Brain microvascular endothelial cell (primary cell): ENCODE measurements around the gene PNPLA7.

Source experiments
- DNase-seq: peaks from one replicate; pipeline ENCODE4 v3.0.0-alpha.2; 2020
- H3K27ac ChIP-seq: fragments of 250-450 bp; sonication (Bioruptor Pico); 2 replicates; pipeline ENCODE4 v1.5.1; 2020; ENCODE audit warnings: mild to moderate bottlenecking, moderate library complexity
- H3K27me3 ChIP-seq: fragments of 250-450 bp; sonication (Bioruptor Pico); replicated peaks from 2 replicates; pipeline ENCODE4 v1.5.1; 2020; ENCODE audit warnings: mild to moderate bottlenecking
- H3K36me3 ChIP-seq: fragments of 250-450 bp; sonication (Bioruptor Pico); replicated peaks from 2 replicates; pipeline ENCODE4 v1.5.1; 2020; ENCODE audit warnings: mild to moderate bottlenecking
- H3K4me3 ChIP-seq: 2 replicates; pipeline ENCODE4 v1.5.1; 2011; ENCODE audit warnings: low read depth, mild to moderate bottlenecking, control low read depth, low read length, moderate library complexity
- in situ Hi-C: cut with HindIII; loops from 2 replicates; pipeline ENCODE4 v1.10.0; 2017; ENCODE audit warnings: low sequenced_read_pairs, low pct_ligation_motif_present
- TF ChIP-seq, protein P1 (sequence below): IDR thresholded peaks from 2 replicates; pipeline ENCODE4 v1.5.1; 2011; ENCODE audit warnings: low read depth, mild to moderate bottlenecking, moderate library complexity, low read length, control low read depth, inconsistent platforms; ENCODE audit errors: missing control alignments

The PNPLA7 gene

DNA sequence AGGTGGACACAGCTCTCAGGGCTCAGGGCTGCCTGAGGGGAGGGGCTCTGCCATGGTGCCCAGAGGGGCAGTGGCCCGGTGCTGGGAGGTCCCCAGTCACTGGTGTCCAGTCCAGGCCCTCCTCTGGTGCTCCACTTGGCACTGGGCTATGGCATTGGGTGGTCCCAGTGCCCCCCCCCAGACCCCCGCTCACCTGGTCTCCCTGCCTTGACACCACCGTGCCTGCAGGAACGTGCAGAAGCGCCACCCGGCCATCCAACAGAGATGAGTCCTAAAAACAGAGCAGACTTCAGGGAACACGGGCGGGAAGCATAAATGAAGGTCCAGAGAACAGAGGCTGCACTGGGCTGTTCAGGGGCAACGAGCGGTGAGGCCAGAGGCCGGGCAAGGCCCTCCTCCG, 48.7 kb downstream of the PNPLA7 start:
- no peak overlapping the region for H3K4me3 ChIP-seq
- DNase-seq = no peak
- TF ChIP-seq, protein P1, sequence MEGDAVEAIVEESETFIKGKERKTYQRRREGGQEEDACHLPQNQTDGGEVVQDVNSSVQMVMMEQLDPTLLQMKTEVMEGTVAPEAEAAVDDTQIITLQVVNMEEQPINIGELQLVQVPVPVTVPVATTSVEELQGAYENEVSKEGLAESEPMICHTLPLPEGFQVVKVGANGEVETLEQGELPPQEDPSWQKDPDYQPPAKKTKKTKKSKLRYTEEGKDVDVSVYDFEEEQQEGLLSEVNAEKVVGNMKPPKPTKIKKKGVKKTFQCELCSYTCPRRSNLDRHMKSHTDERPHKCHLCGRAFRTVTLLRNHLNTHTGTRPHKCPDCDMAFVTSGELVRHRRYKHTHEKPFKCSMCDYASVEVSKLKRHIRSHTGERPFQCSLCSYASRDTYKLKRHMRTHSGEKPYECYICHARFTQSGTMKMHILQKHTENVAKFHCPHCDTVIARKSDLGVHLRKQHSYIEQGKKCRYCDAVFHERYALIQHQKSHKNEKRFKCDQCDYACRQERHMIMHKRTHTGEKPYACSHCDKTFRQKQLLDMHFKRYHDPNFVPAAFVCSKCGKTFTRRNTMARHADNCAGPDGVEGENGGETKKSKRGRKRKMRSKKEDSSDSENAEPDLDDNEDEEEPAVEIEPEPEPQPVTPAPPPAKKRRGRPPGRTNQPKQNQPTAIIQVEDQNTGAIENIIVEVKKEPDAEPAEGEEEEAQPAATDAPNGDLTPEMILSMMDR = no peak
- H3K27me3 ChIP-seq = no peaks in the 10 kb centered on the region
- H3K27ac ChIP-seq = no peak overlapping the region
- in situ Hi-C loops = no loop called here
- H3K36me3 ChIP-seq = no peaks in the 10 kb centered on the region

DNA sequence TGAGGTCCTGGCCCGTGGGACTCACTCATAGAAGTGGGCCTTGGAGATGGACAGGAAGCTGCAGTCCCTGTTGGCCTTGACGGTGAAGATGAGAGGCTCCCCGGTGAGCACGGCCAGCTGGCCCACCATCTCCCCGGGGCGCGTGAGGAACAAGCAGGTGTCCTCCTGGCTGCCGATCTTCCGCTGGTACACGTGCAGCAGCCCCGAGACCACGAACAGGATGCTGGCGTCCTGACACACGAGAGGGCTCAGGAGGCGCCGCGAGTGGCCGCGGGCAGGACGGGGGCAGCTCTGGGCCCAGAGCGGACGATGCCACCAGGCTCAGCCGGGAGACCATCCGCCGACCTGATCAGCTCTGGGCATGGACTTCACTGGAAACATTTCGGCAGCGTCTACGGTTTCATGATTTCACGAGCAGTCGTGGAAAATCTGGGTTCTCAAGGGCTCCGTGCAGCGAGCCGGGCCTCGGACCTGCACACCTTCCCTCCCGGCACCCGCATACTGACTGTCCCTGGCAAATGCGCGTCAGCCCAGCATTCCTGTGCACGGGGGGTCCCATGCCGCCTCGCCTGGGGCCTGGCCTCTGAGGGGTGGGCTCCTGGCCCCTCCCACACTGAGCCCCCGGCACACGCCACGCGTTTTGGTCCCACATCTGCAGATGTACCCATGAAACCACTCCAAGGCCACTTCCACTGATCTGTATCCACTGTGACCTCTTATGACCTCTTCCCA, 49.4 kb downstream of the PNPLA7 start:
- no peaks in the 10 kb centered on the region for H3K27me3 ChIP-seq
- no peaks in the 10 kb centered on the region for H3K36me3 ChIP-seq
- in situ Hi-C loops = no loop called here
- TF ChIP-seq, protein P1 = no peak
- no peak for DNase-seq
- no peak overlapping the region for H3K27ac ChIP-seq
- no peak overlapping the region for H3K4me3 ChIP-seq

DNA sequence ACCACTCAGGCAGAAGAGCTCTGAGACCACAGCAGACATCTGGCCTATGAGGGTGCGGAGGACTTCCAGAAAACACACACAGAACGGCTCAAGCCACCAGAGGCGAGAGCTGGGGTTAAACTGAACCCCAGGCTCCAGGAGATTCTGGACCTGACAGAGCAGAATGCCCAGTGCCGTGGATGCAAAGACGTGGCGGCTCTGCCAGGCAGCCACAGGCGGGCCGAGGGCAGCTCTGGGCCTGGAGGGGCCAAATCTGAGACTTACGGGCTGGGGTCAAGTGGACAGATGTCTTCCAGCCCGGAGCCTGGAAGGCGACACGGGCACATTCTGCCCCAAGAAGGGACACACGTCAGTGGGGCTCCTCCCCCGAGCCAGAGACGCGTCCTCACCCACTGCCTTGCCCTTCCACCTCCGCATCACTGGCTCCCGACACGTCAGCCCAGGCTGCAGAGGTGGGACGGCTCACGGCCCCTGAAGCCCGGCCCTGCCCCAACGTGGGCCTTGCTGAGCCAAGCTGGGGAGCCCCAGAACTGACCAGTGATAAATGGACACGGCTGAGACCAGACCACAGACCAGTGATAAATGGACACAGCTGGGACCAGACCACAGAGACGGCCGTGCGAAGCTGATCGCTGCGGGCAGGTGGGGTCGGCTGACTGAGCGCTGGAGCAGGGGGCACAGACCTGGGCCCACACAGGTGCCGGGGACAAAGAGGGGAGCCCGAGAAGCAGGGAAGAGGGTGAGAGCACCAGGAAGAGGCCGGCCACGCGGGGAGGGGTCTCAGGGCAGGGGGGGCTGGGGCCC, 50.1 kb downstream of the PNPLA7 start:
- Histone ChIP-seq H3K27ac (no peak overlapping the region), H3K36me3 (no peaks in the 10 kb centered on the region), H3K4me3 (no peak overlapping the region), H3K27me3 (no peaks in the 10 kb centered on the region)
- in situ Hi-C loops = no loop called here
- no peak for DNase-seq
- TF ChIP-seq, protein P1 = no peak

DNA sequence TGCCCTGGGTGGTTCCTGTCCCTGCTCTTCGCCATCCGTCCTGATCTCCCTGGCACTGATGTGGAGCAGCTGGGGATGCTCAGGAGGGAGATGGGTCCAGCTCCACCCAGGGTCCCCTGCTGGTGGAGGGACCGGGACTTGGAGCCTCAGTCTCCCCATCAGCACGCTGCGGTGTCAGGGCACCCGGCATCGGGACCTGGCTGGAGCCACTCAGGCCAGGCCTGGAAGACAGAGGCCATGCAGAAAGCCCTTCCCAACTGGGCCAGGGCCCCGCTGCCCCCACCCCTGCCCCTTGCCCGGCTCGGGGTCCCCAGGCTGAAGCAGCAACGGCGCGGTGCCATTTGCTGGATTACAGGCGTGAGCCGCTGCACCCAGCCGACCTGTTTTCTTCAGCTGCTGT, 50.8 kb downstream of the PNPLA7 start:
- no peak overlapping the region for H3K27ac ChIP-seq
- no peak overlapping the region for H3K4me3 ChIP-seq
- no peaks in the 10 kb centered on the region for H3K36me3 ChIP-seq
- no peak for DNase-seq
- TF ChIP-seq, protein P1 = no peak
- in situ Hi-C loops = no loop called here
- no peaks in the 10 kb centered on the region for H3K27me3 ChIP-seq

DNA sequence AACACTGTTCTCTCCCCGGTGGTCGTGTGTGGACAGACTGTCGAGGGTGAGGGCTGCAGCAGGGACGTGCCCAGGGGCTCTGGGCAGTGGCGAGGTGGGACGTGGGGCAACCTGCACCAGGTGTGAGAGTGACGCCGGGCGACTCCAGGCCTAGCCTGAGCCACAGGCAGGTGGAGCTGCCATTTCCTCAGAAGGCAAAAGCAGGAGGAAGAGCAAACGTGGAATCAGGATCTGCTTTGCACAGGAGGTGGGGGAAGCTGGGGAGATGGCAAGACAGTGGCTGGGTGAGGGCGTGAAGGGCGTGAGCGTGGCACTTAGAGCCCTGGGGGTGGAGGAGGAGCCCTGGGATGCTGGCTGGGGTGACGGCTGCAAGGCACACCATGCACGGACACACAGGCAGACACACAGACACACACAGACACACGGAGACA, 51.5 kb downstream of the PNPLA7 start:
- Histone ChIP-seq H3K4me3 (no peak overlapping the region), H3K27me3 (no peaks in the 10 kb centered on the region), H3K27ac (no peak overlapping the region), H3K36me3 (no peaks in the 10 kb centered on the region)
- no peak for DNase-seq
- TF ChIP-seq, protein P1 = no peak
- in situ Hi-C loops = no loop called here
